ENCODE data around the gene LILRB5. TPM values are rescaled to one million over a fixed set of nuclear protein-coding genes. Genes with fewer than 3 reads are reported as not detected.
"Not testable (repeated sequence)": the region's sequence is repeated elsewhere in the genome, so short reads cannot be mapped to it uniquely, and the experiment has no call there.

The LILRB5 gene
- polyA plus RNA-seq, 1 donor, result 1.6 TPM

DNA sequence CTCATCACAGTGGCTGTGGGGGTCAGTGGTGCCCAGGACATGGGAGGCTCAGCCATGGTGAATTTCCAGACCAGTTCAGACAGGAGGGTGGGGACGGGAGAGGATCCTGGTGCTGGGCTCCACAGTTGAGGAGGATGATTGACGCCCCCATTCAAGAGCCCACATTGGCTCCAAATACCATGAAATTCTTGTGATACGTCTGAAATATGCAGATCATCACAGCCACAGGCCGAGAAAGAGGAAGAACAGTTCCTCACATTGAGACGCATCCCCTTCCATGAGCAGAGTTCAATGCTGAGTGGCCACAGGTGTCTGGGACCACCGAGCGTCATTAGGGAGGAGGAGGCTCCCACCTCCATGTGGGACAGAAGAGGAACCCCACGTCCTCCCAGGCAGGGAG, 13.3 kb downstream of the LILRB5 start:
- DNase-seq, result not testable (repeated sequence)

DNA sequence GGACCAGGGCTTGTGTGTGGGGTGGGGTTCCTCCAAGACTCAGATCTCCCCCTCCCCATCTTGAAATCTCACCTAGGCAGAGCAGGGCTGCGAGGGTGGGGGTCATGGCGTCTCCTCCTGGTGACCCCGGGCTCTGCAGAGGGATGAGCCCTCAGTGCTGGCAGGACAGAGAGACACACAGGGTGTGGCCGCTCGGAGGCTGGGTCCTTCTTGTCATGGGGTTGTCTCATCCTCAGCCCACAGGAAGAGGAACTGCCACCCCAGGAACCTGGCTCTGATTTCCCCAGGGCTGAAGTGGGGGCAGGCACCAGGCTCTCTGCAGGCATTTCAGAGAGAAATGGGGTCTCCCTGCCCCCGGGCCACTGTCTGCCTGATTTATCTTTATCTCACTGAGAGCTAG, 14.4 kb downstream of the LILRB5 start, which contains the start of gene LILRA6:
TSS of gene LILRA6 (minus strand) at position 145 of the 400 bp plus-strand sequence.
- not testable (repeated sequence) for DNase-seq

DNA sequence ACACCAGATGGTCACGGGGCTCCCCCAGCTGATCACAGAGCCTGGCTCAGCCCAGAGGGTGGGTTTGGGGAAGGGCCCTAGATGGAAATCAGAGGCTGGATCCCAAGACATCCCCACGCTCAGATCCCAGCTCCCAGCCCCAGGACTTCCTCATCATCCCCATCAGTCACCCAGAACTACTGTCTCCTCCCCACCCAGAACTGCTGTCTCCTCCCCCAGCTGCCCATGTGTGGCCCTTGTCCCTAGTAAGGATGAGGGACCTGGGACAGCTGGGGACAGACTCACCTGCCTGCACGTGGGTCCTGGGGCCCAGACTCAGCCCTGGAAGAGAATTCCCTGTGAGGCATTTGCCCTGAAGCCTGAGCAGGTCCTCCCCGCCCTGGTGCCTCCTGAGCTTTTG, 14.8 kb downstream of the LILRB5 start:
- not testable (repeated sequence) for DNase-seq

DNA sequence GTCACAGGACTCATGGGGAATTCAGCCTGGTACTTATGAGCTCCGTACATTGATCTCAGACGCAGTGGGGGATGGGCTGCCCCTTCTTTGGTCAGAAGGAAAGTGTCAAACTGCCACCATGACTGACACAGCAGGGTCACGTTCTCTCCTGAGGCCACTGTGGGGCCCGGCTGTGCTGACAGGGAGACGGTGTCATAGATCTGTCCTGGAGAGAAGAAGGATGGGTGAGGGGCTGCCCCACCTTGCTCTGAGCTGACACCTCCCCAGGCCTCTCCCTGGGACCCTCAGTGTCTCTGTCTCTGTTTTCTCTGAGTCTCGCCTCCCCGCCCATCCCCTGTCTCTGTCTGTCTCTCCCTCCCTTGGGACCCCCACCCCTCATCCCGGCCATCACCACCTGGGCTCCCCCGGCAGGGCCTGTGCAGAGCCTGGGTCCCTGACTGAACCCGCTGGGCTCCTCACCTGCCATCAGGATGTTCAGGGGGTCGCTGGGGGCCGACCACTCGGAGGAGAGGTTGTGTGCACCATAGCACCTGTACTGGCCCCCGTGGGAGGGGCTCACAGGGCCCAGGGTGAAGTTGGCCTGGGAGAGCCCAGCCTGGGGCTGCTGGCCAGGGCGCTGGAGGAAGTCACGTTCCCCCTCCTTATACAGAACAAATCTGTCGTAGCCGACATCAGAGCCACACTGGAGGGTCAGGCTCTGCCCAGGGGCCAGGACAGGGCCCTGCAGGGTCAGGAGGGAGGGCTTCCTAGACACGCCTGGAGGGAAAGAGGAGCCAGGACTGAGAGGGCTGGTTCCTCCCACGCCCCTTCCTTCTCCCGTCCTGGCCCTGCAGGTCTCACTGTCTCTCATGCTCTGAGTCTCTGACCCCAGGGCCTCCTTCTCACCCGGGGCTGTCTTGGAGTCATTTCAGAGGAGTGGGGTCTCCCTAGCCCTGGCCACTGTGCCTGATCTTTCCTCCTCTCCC, 16.4 kb downstream of the LILRB5 start:
- DNase-seq, result not testable (repeated sequence)

DNA sequence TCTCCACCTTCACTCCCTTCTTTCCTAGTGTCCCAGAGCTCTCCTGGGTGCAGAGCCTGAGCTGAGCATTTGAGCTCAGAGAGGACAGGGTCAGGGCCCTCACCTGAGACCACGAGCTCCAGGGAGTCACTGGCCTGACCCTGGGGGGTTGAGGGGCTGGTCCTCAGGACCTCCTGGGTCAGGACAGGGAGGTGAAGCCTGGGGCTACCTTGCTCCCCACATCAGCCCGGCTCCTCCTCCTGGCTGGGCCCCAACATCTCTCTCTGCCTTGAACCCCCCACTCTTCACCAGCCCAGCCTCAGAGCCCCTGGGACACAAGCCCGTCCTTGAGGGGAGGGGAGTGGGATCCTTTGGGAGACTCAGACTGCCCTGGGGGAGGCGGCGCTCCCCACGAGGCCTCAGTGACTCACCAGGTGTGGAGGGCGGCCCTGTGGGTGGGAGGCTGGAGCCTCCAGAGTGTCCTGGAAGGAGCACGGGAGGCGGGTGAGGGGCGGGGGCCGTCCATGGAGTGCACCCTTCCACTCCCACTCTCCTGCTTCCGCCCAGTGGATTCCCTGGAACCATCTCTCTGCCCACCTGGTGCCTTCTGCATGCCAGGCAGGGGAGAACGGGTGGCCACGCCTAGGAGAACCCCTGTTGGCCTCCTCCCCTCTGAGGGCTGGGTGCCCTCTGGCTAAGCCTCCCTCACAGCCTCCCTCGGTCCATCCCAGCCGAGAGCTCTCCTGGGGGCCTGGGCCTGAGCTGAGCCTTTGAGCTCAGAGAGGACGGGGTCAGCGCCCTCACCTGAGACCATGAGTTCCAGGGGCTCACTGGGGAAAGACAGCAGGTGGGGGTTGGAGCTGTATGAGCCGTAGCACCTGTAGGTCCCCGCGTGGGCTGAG, 17.3 kb downstream of the LILRB5 start:
- DNase-seq, result not testable (repeated sequence)

DNA sequence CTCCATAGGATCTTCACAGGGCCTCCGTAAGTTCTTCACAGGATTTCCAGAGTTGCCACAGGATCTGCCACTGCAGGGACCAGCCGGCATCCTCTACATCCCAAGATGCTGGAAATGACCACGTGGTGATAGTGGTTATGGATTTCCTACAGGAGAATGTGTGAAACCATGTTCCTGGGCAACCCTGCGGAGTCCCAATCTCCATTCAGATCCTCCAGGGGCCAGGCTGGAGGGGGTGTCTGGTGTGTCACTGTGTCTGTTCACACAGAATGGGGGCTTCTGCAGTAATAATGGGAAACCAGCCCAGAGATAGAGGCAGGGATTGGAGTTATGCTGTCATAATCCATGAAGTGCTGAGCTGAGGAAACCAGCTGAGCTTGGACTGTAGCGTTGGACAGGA, 23.1 kb downstream of the LILRB5 start:
- no peak for DNase-seq

DNA sequence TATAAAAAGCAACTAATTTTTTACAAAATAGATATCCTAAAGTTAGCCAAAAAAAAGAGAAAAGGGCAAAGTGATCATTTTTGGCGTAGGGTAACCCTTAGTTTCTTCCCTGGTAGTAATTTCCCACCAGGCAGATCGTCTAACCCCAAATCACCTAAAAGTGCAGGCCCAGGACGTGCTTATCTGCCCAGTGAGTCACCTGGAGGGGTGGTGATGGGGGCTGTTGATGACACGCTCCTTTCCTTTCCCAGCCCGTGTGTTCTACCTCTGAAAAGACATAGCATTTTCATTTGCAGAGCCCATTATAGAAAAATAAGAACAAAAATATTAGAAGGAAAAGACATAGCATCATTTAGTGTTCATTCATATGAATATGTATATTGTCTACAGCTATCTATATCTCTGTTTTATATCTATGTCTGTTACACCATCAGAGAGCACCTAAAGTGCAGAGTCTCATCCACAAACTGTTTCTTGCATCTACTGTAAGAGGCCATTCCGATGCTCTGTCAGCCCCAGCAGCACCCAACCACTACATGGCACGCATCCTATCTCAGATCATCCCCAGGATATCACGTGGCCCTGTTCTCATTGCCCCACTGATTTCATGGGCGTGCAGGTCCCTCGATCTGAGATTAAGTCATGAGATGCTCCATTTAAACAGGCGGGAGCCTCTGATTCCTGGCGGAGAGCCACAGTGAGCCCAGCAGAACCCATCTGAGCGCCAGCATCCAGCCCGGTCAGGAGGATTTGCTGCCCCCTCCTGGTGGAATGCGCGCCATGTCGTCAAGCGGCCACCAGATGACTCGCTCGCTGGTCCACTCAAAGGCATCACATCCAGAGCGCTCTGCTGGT, 25.8 kb downstream of the LILRB5 start:
- DNase-seq, result peak; percentile 66

DNA sequence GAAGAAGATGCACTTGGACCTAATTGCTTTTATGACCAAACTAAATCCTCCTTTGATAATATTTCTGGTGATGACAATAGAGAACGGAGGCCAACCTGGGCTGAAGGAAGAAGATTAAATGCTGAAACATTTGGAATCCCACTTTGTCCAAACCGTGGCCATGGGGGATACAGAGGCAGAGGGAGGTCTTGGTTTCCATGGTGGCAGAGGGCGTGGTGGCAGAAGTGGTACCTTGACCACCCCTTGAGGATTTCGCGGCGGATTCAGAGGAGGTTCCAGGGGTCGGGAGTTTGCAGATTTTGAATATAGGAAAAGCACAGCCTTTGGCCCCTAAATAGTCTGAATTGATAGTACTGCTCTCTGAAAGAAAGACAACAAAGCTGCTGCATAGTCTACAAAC, 27.0 kb downstream of the LILRB5 start:
- DNase-seq, result no peak

DNA sequence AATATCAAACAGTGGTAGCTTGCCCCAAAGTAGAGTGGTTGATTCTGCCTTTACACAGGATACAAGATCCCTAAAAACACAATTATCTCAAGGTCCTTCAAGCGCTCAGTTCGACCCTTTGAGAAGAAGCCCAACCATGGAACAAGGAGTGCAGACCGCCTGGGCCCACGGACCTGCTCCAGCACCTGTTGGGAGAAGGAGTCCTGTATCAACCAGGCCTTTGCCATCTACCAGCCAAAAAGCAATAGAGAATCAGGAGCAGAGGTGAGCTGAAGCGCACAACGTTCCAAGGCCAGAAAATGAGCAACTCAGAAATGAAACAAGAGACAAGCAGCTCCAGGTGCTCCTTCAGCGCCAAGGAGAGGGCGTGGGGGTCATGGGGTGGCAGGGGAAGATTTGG, 27.9 kb downstream of the LILRB5 start:
- DNase-seq, result no peak

DNA sequence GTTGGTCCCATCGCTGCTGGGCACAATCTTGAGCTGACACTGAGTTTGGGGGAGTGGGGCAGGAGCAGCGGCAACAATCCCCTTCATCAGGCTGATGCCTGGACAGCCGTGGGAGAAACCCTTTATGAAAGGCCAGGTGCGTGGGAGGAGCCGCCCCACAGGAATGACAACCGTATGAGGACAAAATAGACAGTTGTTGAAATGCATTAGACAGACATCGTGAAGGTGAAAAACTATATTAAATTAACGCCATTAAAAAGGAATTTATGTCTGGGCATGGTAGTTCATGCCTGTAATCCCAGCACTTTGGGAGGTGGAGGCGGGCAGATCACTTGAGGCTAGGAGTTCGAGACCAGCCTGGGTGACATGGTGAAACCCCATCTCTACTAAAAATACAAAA, 32.5 kb downstream of the LILRB5 start:
- not testable (repeated sequence) for DNase-seq

DNA sequence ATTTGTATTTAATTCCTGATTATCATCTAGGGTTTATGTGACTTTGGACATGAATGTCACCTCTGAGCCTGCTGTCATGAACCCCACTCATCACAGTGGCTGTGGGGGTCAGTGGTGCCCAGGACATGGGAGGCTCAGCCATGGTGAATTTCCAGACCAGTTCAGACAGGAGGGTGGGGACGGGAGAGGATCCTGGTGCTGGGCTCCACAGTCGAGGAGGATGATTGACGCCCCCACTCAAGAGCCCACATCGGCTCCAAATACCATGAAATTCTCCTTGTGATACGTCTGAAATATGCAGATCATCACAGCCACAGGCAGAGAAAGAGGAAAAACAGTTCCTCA, 33.2 kb downstream of the LILRB5 start:
- DNase-seq, result not testable (repeated sequence)

DNA sequence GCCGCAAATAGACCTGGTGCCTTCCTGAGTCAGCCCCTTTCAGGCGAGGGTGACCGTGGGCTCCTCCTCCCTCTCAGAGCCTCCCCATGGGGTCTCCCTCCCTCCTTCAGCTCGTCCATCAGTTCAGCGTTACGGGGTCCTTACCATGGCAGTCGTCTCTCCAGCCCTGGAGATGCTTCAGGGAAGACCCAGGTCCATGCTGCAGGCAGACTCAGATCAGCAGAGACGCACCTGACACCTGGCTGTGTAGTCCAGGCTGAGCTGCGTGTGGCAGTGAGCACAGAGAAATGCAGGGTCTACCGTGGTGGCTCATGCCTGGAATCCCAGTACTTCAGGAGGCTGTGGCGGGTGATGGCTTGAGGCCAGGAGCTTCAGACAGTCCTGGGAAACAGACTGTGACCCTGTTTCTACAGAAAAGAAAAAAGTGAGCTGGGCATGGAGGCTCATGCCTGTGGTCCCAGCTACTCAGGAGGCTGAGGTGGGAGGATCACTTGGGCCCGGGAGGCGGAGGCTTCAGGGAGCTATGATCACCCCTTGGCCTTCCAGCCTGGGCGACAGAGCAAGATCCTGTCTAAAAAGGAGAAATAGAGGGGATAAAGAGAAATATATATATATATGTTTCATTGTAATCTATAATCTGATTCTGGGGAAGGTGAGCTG, 33.7 kb downstream of the LILRB5 start:
- DNase-seq, result not testable (repeated sequence)

DNA sequence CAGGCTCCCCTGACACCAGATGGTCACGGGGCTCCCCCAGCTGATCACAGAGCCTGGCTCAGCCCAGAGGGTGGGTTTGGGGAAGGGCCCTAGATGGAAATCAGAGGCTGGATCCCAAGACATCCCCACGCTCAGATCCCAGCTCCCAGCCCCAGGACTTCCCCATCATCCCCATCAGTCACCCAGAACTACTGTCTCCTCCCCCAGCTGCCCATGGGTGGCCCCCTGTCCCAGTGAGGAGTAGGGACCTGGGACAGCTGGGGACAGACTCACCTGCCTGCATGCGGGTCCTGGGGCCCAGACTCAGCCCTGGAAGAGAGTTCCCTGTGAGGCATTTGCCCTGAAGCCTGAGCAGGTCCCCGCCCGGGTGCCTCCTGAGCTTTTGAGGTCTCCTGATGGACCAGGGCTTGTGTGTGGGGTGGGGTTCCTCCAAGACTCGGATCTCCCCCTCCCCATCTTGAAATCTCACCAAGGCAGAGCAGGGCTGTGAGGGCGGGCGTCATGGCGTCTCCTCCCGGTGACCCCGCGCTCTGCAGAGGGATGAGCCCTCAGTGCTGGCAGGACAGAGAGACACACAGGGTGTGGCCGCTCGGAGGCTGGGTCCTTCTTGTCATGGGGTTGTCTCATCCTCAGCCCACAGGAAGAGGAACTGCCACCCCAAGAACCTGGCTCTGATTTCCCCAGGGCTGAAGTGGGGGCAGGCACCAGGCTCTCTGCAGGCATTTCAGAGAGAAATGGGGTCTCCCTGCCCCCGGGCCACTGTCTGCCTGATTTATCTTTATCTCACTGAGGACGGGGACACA, 34.4 kb downstream of the LILRB5 start, which contains the start of gene LILRB3:
TSS of gene LILRB3 (minus strand) at position 534 of the 803 bp plus-strand sequence. CDS start at position 503, 31 bp downstream.
- DNase-seq, result not testable (repeated sequence)

DNA sequence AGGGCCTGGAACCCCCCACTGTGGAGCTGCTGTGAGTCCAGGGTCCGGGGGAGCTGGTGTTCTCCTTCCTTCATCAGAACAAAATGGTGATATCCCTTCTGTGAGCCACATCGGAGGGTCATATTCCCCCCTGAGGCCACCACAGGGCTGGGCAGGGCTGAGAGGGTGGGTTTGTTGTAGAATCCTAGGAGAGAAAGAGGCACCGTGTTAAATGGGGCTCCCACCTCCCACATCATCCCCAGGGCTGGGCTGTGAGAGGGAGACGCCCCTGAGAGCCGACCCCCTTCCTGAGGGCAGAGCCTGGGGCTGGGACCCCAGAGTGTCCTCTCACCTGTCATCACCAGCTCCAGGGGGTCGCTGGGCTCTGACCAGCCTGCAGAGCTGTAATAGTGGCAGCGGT, 35.1 kb downstream of the LILRB5 start:
- DNase-seq, result not testable (repeated sequence)

DNA sequence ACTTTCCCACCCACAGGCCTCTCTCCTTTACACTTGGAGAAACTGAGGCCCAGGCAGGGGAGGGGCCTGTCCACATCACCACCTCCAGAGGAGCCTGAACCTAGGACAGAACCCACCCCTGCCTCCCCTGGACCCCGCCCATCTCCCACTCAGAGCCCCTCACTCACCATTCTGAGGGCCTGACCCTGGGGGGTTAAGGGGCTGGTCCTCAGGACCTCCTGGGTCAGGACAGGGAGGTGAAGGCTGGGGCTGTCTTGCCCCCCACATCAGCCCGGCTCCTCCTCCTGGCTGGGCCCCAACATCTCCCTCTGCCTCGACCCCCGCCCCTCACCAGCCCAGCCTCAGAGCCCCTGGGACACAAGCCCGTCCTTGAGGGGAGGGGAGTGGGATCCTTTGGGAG, 37.4 kb downstream of the LILRB5 start:
- DNase-seq, result not testable (repeated sequence)

DNA sequence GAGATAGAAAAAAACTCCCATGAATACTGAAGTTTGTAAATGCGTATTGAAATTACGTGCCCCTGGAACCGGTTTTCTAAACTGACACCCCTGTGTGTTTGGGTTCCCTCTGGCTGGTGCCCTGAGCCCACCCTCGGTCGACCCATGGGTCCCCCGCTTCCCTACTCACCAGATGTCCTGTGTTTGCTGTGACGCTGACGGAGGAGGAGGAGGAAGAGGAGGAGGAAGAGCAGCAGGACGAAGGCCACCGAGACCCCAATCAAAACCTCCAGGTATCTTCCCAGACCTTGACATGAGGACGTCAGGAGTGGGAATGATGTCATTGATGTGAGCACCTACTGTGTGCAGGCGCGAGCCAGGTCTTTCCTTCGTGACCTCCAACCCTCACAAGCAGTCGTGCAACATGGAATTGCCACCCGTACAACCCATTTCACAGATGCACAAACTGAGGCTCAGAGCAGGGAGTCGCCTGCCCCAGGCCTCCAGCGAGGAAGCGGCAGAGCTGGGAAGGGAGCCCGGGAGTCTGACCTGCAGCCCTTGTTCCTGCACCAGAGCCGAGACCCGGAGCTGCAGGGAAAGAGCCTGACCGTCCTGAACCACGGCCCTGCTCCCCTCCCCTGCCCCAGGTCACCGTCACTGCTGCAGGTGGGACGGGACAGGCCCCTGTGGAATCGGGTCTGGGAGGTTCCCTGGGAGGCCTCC, 38.0 kb downstream of the LILRB5 start:
- DNase-seq, result no peak

DNA sequence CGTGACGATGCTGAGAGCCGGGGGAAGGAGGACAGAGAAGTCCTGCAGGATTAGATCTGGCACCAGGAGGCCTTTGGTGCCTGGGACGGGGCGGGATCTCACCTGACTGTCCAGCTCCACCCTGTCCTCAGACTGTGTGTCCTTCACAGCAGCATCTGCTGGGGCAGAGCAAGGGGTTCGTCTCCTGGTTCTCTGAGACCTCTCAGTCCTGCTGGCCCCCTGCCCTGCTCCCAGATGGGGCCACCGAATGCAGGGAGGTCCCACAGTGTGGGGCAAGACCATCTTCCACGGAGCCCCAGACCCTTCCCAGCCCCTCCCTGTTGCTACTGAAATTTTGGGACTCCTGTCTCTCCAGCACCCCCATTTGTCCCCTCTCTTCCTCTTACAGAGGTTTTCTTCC, 38.8 kb downstream of the LILRB5 start:
- no peak for DNase-seq

DNA sequence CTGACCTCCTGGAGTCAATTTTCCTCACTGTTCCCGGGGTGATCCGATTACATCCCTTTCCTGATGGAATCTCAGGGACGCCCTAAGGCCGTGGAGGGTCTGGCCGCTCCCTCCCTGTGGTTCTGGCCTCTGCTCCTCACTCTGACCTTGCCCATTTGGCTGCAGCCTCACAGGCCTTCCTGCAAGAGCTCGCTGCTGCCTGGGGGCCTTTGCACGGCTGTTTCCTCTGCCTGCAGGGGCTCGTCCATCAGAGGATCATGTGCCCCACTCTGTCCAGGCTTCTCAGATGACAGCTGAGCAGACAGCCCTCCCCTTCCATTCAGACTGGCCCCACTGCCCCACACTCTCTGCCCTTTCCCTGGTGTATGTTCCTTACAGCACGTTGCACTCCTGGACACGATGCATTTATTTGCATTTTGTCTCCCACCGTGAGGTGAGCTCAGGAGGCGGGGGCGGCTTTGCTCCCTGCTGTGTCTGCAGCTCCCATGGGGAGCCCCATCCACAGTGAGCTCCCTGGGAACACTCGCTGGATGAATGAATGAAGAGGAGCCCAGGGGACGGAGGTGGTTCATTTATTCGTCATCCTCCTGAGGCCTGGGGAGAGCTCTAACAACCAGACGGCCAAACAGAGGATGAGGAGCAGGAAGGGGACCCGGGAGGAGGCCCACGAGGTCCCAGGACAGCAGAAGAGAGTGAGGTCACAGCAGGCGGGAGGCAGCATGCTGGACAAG, 39.4 kb downstream of the LILRB5 start:
- DNase-seq, result not testable (repeated sequence)

DNA sequence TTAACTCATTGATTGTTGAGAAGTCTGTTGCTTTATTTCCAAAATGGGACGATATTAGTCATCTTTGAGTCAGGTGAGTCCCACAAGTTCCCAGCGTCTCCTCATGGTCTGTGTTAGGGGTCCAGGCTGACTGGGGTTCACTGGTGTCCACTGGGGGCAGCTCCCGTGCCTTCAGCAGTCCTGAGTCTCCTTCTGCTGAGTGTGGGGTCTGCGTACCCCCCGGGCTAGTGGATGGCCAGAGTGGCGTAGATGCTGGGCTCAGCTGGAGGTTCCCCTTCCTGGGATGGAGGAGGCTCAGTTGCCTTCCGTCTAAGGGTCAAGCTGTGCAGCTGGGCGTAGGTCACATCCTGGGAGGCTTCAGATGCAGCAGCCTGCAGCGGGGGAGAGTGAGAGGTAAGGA, 40.2 kb downstream of the LILRB5 start:
- no peak for DNase-seq
